Fibroblast of skin of right biceps (primary cell): Measurements from ENCODE around the gene SHISA5.

ENCODE experiments used
- DNase-seq: peaks from one replicate; pipeline ENCODE4 v3.0.0-alpha.2; 2013

SHISA5 gene

GRCh38 chr3:48429317-48429959 is 74.5 kb downstream of the SHISA5 start:
- peak; percentile 42 for DNase-seq

- peak; percentile 37 for DNase-seq
Observed at GRCh38 chr3:48428572-48429316, 75.2 kb downstream of the SHISA5 start.

GRCh38 chr3:48428088-48428571 is 75.8 kb downstream of the SHISA5 start:
- DNase-seq = no peak

- no peak for DNase-seq
Observed at GRCh38 chr3:48427630-48427962, 76.4 kb downstream of the SHISA5 start.

GRCh38 chr3:48426944-48427629 is 76.9 kb downstream of the SHISA5 start:
- no peak for DNase-seq

GRCh38 chr3:48426401-48426909 is 77.5 kb downstream of the SHISA5 start:
- no peak for DNase-seq

GRCh38 chr3:48425281-48425812 is 78.6 kb downstream of the SHISA5 start:
- DNase-seq = no peak

GRCh38 chr3:48423883-48424695 is 79.9 kb downstream of the SHISA5 start:
- DNase-seq = no peak

- no peak for DNase-seq
Observed at GRCh38 chr3:48423241-48423882, 80.6 kb downstream of the SHISA5 start.

GRCh38 chr3:48422681-48423080 is 81.3 kb downstream of the SHISA5 start:
- DNase-seq = no peak

GRCh38 chr3:48422272-48422671 is 81.7 kb downstream of the SHISA5 start:
- DNase-seq = no peak

- no peak for DNase-seq
Observed at GRCh38 chr3:48420561-48420960, 83.4 kb downstream of the SHISA5 start.

- no peak for DNase-seq
Observed at GRCh38 chr3:48419597-48419996, 84.4 kb downstream of the SHISA5 start.

- no peak for DNase-seq
Observed at GRCh38 chr3:48419149-48419548, 84.8 kb downstream of the SHISA5 start.

GRCh38 chr3:48418651-48419050 is 85.3 kb downstream of the SHISA5 start:
- DNase-seq = no peak

GRCh38 chr3:48418140-48418539 is 85.8 kb downstream of the SHISA5 start:
- DNase-seq = no peak
